Stimulated activated CD4-positive, alpha-beta T cell treated with anti-CD3 and anti-CD28 coated beads, Interleukin-4, amount 100 ng/mL, for 4 hours (primary cell): ENCODE data around the gene RAB6B.
A peak's percentile ranks its signal among the peaks of the same experiment; 100 is the strongest.

Source experiments
- DNase-seq, 2 experiments: peaks; one replicate each; pipeline ENCODE4 v3.0.0-alpha.2; 2020

RAB6B gene

GRCh38 chr3:133930341-133930933 is 34.8 kb upstream of the RAB6B start:
- no peak for DNase-seq

GRCh38 chr3:133928903-133929607 is 33.4 kb upstream of the RAB6B start:
- DNase-seq, result no peak

- no peak for DNase-seq
Measured at GRCh38 chr3:133928136-133928893, 32.6 kb upstream of the RAB6B start.

GRCh38 chr3:133927540-133928066 is 31.9 kb upstream of the RAB6B start:
- DNase-seq, result peak; percentile 76 to 80

- no peak for DNase-seq
Measured at GRCh38 chr3:133926736-133927539, 31.3 kb upstream of the RAB6B start.

- DNase-seq, result no peak
Measured at GRCh38 chr3:133925960-133926735, 30.5 kb upstream of the RAB6B start.

GRCh38 chr3:133924041-133924440 is 28.4 kb upstream of the RAB6B start:
- DNase-seq, result no peak

- DNase-seq, result no peak
Measured at GRCh38 chr3:133921592-133921991, 25.9 kb upstream of the RAB6B start.

- DNase-seq, result no peak
Measured at GRCh38 chr3:133917144-133917543, 21.5 kb upstream of the RAB6B start.

GRCh38 chr3:133915685-133916658 is 20.3 kb upstream of the RAB6B start:
- DNase-seq, result no peak

GRCh38 chr3:133914839-133915600 is 19.3 kb upstream of the RAB6B start:
- DNase-seq, result no peak

- no peak for DNase-seq
Measured at GRCh38 chr3:133910422-133910821, 14.7 kb upstream of the RAB6B start.

GRCh38 chr3:133905376-133905775 is 9.7 kb upstream of the RAB6B start:
- DNase-seq, result no peak

GRCh38 chr3:133901847-133902246 is 6.2 kb upstream of the RAB6B start:
- DNase-seq, result no peak

GRCh38 chr3:133901083-133901482 is 5.4 kb upstream of the RAB6B start:
- DNase-seq, result no peak

GRCh38 chr3:133899311-133899710 is 3.6 kb upstream of the RAB6B start:
- no peak for DNase-seq

GRCh38 chr3:133897547-133897946 is 1.9 kb upstream of the RAB6B start:
- no peak for DNase-seq

- no peak for DNase-seq
Measured at GRCh38 chr3:133896002-133896761, 500 bp upstream of the RAB6B start.
